ENCODE data around the gene MGAT1. TPM values are rescaled to one million over a fixed set of nuclear protein-coding genes. Genes with fewer than 3 reads are reported as not detected.

The MGAT1 gene
- total RNA-seq, 1 experiment from 2014 or later, result 86.4 TPM

- no peaks in the 10 kb centered on the region for H3K4me1 Mint-ChIP-seq (ENCODE audit: low read depth, unreplicated experiment)
- H3K27ac Mint-ChIP-seq (ENCODE audit: unreplicated experiment), result no peak overlapping the region
- H3K9me3 Mint-ChIP-seq (ENCODE audit: low read depth, unreplicated experiment), result peaks cover 28% of the 10 kb centered on the region
- DNase-seq, result no peak
- H3K4me3 Mint-ChIP-seq (ENCODE audit: low read depth, unreplicated experiment), result no peak overlapping the region
- BruUV-seq (replicated peaks), result no TSS peak
- peaks cover 48% of the 10 kb centered on the region for H3K36me3 Mint-ChIP-seq (ENCODE audit: insufficient read depth, unreplicated experiment)
- CTCF ChIA-PET, result no interaction called here
- TF ChIP-seq, protein P1, sequence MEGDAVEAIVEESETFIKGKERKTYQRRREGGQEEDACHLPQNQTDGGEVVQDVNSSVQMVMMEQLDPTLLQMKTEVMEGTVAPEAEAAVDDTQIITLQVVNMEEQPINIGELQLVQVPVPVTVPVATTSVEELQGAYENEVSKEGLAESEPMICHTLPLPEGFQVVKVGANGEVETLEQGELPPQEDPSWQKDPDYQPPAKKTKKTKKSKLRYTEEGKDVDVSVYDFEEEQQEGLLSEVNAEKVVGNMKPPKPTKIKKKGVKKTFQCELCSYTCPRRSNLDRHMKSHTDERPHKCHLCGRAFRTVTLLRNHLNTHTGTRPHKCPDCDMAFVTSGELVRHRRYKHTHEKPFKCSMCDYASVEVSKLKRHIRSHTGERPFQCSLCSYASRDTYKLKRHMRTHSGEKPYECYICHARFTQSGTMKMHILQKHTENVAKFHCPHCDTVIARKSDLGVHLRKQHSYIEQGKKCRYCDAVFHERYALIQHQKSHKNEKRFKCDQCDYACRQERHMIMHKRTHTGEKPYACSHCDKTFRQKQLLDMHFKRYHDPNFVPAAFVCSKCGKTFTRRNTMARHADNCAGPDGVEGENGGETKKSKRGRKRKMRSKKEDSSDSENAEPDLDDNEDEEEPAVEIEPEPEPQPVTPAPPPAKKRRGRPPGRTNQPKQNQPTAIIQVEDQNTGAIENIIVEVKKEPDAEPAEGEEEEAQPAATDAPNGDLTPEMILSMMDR (IDR thresholded peaks at IDR 0.05; ENCODE audit: unreplicated experiment), result no peak
- intact Hi-C loops (cut with micrococcal nuclease; ENCODE audit: unreplicated experiment), result no loop called here
- H3K27me3 Mint-ChIP-seq (ENCODE audit: unreplicated experiment), result no peaks in the 10 kb centered on the region
These were observed 45.7 kb upstream of the MGAT1 start for GRCh38 chr5:180848265-180848664.

GRCh38 chr5:180847026-180847425, 44.4 kb upstream of the MGAT1 start:
- H3K36me3 Mint-ChIP-seq (ENCODE audit: insufficient read depth, unreplicated experiment), result peaks cover 45% of the 10 kb centered on the region
- no peak for DNase-seq
- CTCF ChIA-PET, result no interaction called here
- H3K9me3 Mint-ChIP-seq (ENCODE audit: low read depth, unreplicated experiment), result peaks cover 24% of the 10 kb centered on the region
- TF ChIP-seq, protein P1 (IDR thresholded peaks at IDR 0.05; ENCODE audit: unreplicated experiment), result no peak
- no peaks in the 10 kb centered on the region for H3K4me1 Mint-ChIP-seq (ENCODE audit: low read depth, unreplicated experiment)
- no peaks in the 10 kb centered on the region for H3K27me3 Mint-ChIP-seq (ENCODE audit: unreplicated experiment)
- BruUV-seq (replicated peaks), result no TSS peak
- intact Hi-C loops (cut with micrococcal nuclease; ENCODE audit: unreplicated experiment), result no loop called here
- H3K4me3 Mint-ChIP-seq (ENCODE audit: low read depth, unreplicated experiment), result no peak overlapping the region
- no peak overlapping the region for H3K27ac Mint-ChIP-seq (ENCODE audit: unreplicated experiment)

DNA sequence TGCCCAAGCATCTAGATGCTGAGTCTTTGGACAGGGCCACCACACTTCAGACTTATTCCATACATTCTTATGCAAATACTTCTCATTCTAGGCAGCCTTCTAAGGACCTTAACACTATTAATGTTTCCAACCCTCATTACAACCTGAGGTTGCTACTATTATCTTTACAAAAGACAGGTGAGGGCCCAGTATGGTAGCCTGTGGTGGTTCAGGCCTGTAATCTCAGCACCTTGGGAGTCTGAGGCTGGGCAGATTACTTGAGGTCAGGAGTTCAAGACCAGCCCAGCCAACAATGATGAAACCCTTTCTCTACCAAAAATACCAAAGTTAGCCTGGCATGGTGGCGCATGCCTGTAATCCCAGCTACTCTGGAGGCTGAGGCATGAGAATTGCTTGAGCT, 42.3 kb upstream of the MGAT1 start:
- Mint-ChIP-seq H3K4me3 (ENCODE audit: low read depth, unreplicated experiment) (no peak overlapping the region), H3K36me3 (ENCODE audit: insufficient read depth, unreplicated experiment) (peaks cover 26% of the 10 kb centered on the region), H3K27ac (ENCODE audit: unreplicated experiment) (no peak overlapping the region), H3K4me1 (ENCODE audit: low read depth, unreplicated experiment) (no peaks in the 10 kb centered on the region), H3K9me3 (ENCODE audit: low read depth, unreplicated experiment) (peaks cover 16% of the 10 kb centered on the region), H3K27me3 (ENCODE audit: unreplicated experiment) (no peaks in the 10 kb centered on the region)
- intact Hi-C loops (cut with micrococcal nuclease; ENCODE audit: unreplicated experiment), result no loop called here
- CTCF ChIA-PET, result no interaction called here
- BruUV-seq (replicated peaks), result no TSS peak
- TF ChIP-seq, protein P1 (IDR thresholded peaks at IDR 0.05; ENCODE audit: unreplicated experiment), result no peak
- no peak for DNase-seq

DNA sequence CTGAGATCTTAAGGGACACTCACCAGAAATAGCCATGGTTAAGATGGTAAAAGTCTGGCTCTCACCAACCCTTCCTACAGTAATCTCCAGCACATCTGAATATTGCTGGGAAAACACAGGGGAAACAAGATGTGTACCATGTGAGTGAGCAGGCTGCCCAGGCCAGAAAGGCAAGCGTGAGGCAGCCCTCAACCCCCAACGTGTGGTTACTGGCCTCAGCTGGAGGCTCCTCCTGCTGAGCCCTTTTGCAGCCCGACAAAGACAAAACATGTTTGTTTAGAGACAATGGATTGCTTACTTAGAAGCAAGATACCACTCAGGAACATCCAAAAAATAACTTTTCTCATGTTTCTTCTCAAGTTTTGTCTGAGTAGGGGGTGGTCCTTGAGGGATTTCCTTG, 41.8 kb upstream of the MGAT1 start:
- no peak overlapping the region for H3K27ac Mint-ChIP-seq (ENCODE audit: unreplicated experiment)
- H3K9me3 Mint-ChIP-seq (ENCODE audit: low read depth, unreplicated experiment), result peaks cover 16% of the 10 kb centered on the region
- BruUV-seq (replicated peaks), result no TSS peak
- H3K27me3 Mint-ChIP-seq (ENCODE audit: unreplicated experiment), result no peaks in the 10 kb centered on the region
- H3K4me3 Mint-ChIP-seq (ENCODE audit: low read depth, unreplicated experiment), result no peak overlapping the region
- intact Hi-C loops (cut with micrococcal nuclease; ENCODE audit: unreplicated experiment), result no loop called here
- no peak for DNase-seq
- no peaks in the 10 kb centered on the region for H3K4me1 Mint-ChIP-seq (ENCODE audit: low read depth, unreplicated experiment)
- H3K36me3 Mint-ChIP-seq (ENCODE audit: insufficient read depth, unreplicated experiment), result peaks cover 26% of the 10 kb centered on the region
- CTCF ChIA-PET, result no interaction called here
- TF ChIP-seq, protein P1 (IDR thresholded peaks at IDR 0.05; ENCODE audit: unreplicated experiment), result no peak

DNA sequence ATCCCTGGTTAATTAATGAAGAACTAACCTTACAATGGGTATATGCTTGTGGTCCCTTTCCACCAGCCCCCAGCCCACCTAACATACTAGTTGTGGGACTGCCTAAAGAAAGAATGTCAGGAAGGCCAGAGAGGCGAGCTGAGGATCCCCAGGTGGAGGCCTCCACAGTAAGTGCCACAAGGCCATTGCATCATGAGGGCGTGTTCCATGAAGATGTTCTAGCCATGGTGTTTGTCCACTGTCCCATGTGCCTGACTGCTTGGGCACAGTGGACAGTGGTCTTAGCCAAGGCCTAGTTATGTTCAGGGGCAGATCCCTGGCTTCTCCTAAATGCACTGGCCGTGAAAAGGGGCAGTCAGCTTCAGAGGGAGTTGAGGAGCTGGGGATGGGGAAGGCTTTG, 37.3 kb upstream of the MGAT1 start:
- H3K36me3 Mint-ChIP-seq (ENCODE audit: insufficient read depth, unreplicated experiment), result no peaks in the 10 kb centered on the region
- BruUV-seq (replicated peaks), result no TSS peak
- no peak for DNase-seq
- no peaks in the 10 kb centered on the region for H3K9me3 Mint-ChIP-seq (ENCODE audit: low read depth, unreplicated experiment)
- intact Hi-C loops (cut with micrococcal nuclease; ENCODE audit: unreplicated experiment), result no loop called here
- H3K27me3 Mint-ChIP-seq (ENCODE audit: unreplicated experiment), result no peaks in the 10 kb centered on the region
- no peak overlapping the region for H3K4me3 Mint-ChIP-seq (ENCODE audit: low read depth, unreplicated experiment)
- H3K4me1 Mint-ChIP-seq (ENCODE audit: low read depth, unreplicated experiment), result no peaks in the 10 kb centered on the region
- H3K27ac Mint-ChIP-seq (ENCODE audit: unreplicated experiment), result no peak overlapping the region
- TF ChIP-seq, protein P1 (IDR thresholded peaks at IDR 0.05; ENCODE audit: unreplicated experiment), result no peak
- CTCF ChIA-PET, result no interaction called here
